Measurements from ENCODE around the gene RNF213. TPM values are rescaled to one million over a fixed set of nuclear protein-coding genes. Genes with fewer than 3 reads are reported as not detected.

Gene RNF213
- total RNA-seq, 1 donor from 2014 or later: 25.6 TPM

- intact Hi-C loops (cut with micrococcal nuclease): no loop called here
- no peaks in the 10 kb centered on the region for H3K9me3 ChIP-seq (replicated peaks)
- H3K27me3 ChIP-seq (ENCODE audit: low read depth): no peaks in the 10 kb centered on the region
- H3K27ac ChIP-seq (replicated peaks): no peak overlapping the region
- no peak for TF ChIP-seq CTCF (IDR thresholded peaks at IDR 0.05; ENCODE audit: borderline replicate concordance)
- H3K4me1 ChIP-seq: no peaks in the 10 kb centered on the region
- DNase-seq: no peak
- peaks cover 98% of the 10 kb centered on the region for H3K36me3 ChIP-seq
- H3K4me3 ChIP-seq: no peak overlapping the region
Observed at GRCh38 chr17:80372922-80373570, 112.4 kb downstream of the RNF213 start.

GRCh38 chr17:80374039-80374731 is 113.5 kb downstream of the RNF213 start:
- H3K4me3 ChIP-seq: no peak overlapping the region
- H3K36me3 ChIP-seq: peaks cover 98% of the 10 kb centered on the region
- no peak for TF ChIP-seq CTCF (IDR thresholded peaks at IDR 0.05; ENCODE audit: borderline replicate concordance)
- H3K27me3 ChIP-seq (ENCODE audit: low read depth): no peaks in the 10 kb centered on the region
- intact Hi-C loops (cut with micrococcal nuclease): no loop called here
- H3K9me3 ChIP-seq (replicated peaks): no peaks in the 10 kb centered on the region
- H3K4me1 ChIP-seq: no peaks in the 10 kb centered on the region
- no peak for DNase-seq
- no peak overlapping the region for H3K27ac ChIP-seq (replicated peaks)

GRCh38 chr17:80374732-80375585 is 114.3 kb downstream of the RNF213 start:
- Histone ChIP-seq H3K4me3 (no peak overlapping the region), H3K36me3 (peaks cover 98% of the 10 kb centered on the region), H3K27me3 (ENCODE audit: low read depth) (no peaks in the 10 kb centered on the region), H3K27ac (replicated peaks) (no peak overlapping the region), H3K4me1 (no peaks in the 10 kb centered on the region), H3K9me3 (replicated peaks) (no peaks in the 10 kb centered on the region)
- TF ChIP-seq CTCF (IDR thresholded peaks at IDR 0.05; ENCODE audit: borderline replicate concordance): no peak
- intact Hi-C loops (cut with micrococcal nuclease): no loop called here
- DNase-seq: no peak

GRCh38 chr17:80376531-80376930 is 115.9 kb downstream of the RNF213 start:
- no peak for TF ChIP-seq CTCF (IDR thresholded peaks at IDR 0.05; ENCODE audit: borderline replicate concordance)
- Histone ChIP-seq H3K36me3 (peaks cover 98% of the 10 kb centered on the region), H3K4me3 (no peak overlapping the region), H3K27ac (replicated peaks) (no peak overlapping the region), H3K4me1 (no peaks in the 10 kb centered on the region), H3K9me3 (replicated peaks) (no peaks in the 10 kb centered on the region), H3K27me3 (ENCODE audit: low read depth) (no peaks in the 10 kb centered on the region)
- DNase-seq: no peak
- intact Hi-C loops (cut with micrococcal nuclease): no loop called here

GRCh38 chr17:80377798-80378197 is 117.1 kb downstream of the RNF213 start:
- H3K36me3 ChIP-seq: peaks cover 98% of the 10 kb centered on the region
- no peak for TF ChIP-seq CTCF (IDR thresholded peaks at IDR 0.05; ENCODE audit: borderline replicate concordance)
- intact Hi-C loops (cut with micrococcal nuclease): no loop called here

More at GRCh38 chr17:80377798-80378197, 117.1 kb downstream of the RNF213 start:
- Histone ChIP-seq H3K9me3 (replicated peaks) (no peaks in the 10 kb centered on the region), H3K4me1 (no peaks in the 10 kb centered on the region), H3K27me3 (ENCODE audit: low read depth) (no peaks in the 10 kb centered on the region), H3K27ac (replicated peaks) (no peak overlapping the region), H3K4me3 (no peak overlapping the region)
- DNase-seq: no peak

Data from left ventricle myocardium inferior (tissue), 1 donor.